Non-pigmented ciliary epithelial cell (primary cell): ENCODE results near the gene UROS.

Experiments used
- DNase-seq: peaks from one replicate; pipeline ENCODE4 v3.0.0-alpha.2; 2010; ENCODE audit warnings: low read depth

The UROS gene

GRCh38 chr10:125822878-125823662 is at the start of gene UROS, which contains the start of gene BCCIP:
UROS (minus strand) TSS chr10:125823258; CDS start chr10:125816499, 6,759 bp downstream.
BCCIP (plus strand) TSS chr10:125823546; CDS start chr10:125823558, 12 bp downstream.
- DNase-seq: peak; percentile 42

GRCh38 chr10:125871338-125871737 is 48.3 kb upstream of the UROS start:
- DNase-seq: no peak

GRCh38 chr10:125868372-125868975 is 45.4 kb upstream of the UROS start:
- DNase-seq: peak; percentile 27

GRCh38 chr10:125866421-125867029 is 43.5 kb upstream of the UROS start:
- DNase-seq: no peak

GRCh38 chr10:125865120-125865519 is 42.1 kb upstream of the UROS start:
- no peak for DNase-seq

- no peak for DNase-seq
These were observed 36.2 kb upstream of the UROS start for GRCh38 chr10:125859128-125859817.

GRCh38 chr10:125857185-125857760 is 34.2 kb upstream of the UROS start:
- no peak for DNase-seq

- no peak for DNase-seq
These were observed 29.4 kb upstream of the UROS start for GRCh38 chr10:125852487-125852886.

- DNase-seq: no peak
These were observed 28.0 kb upstream of the UROS start for GRCh38 chr10:125850766-125851731.

- DNase-seq: no peak
These were observed 26.4 kb upstream of the UROS start for GRCh38 chr10:125849448-125849847.

- no peak for DNase-seq
These were observed 25.8 kb upstream of the UROS start for GRCh38 chr10:125848857-125849256.

- no peak for DNase-seq
These were observed 25.3 kb upstream of the UROS start for GRCh38 chr10:125848371-125848770.

GRCh38 chr10:125846894-125847293 is 23.8 kb upstream of the UROS start:
- DNase-seq: no peak

- DNase-seq: no peak
These were observed 22.6 kb upstream of the UROS start for GRCh38 chr10:125845617-125846016.

GRCh38 chr10:125844751-125845221 is 21.7 kb upstream of the UROS start:
- no peak for DNase-seq

GRCh38 chr10:125843603-125844329 is 20.7 kb upstream of the UROS start:
- DNase-seq: no peak

GRCh38 chr10:125840955-125841354 is 17.9 kb upstream of the UROS start:
- no peak for DNase-seq

GRCh38 chr10:125840406-125840805 is 17.3 kb upstream of the UROS start:
- DNase-seq: no peak

GRCh38 chr10:125838802-125839575 is 15.9 kb upstream of the UROS start:
- DNase-seq: no peak
